Measurements from ENCODE around the gene FAM83B. TPM values are rescaled to one million over a fixed set of nuclear protein-coding genes. Genes with fewer than 3 reads are reported as not detected.

The FAM83B gene
- total and polyA plus RNA-seq, 2 of the 13 experiments (the other 11 are each of a cell fraction or from before 2014, with no cell fraction given) = not detected

- ChIA-PET CTCF (ENCODE audit: low intra/inter-chr PET ratio, low total read pairs) (no interaction called here), POLR2A (no interaction called here)
- DNase-seq (ENCODE audit: low spot score) = no peak
- no peak for ATAC-seq
- no peak overlapping the region for H3K9ac ChIP-seq (ENCODE audit: insufficient read depth, low read depth, low read length)
- H3K36me3 ChIP-seq (replicated peaks in 1 of 2; ENCODE audit: control insufficient read depth in 1 of 2, insufficient read depth in 2 of 2, low read length in 2 of 2) = no peaks in the 10 kb centered on the region
- no peaks in the 10 kb centered on the region for H3K27me3 ChIP-seq (ENCODE audit: control insufficient read depth in 1 of 2, insufficient read depth in 2 of 2, low read length in 2 of 2)
- H3K4me3 ChIP-seq (replicated peaks in 1 of 3; ENCODE audit: insufficient read depth in 1 of 3, low read depth in 2 of 3, low read length in 3 of 3) = no peak overlapping the region
- no peaks in the 10 kb centered on the region for H3K79me2 ChIP-seq (ENCODE audit: insufficient read depth, low read length)
- intact Hi-C loops (cut with micrococcal nuclease; ENCODE audit: unreplicated experiment) = no loop called here
- H3K27ac ChIP-seq (ENCODE audit: extremely low read length, insufficient read depth, low read length) = no peak overlapping the region
- H3K4me1 ChIP-seq (ENCODE audit: insufficient read depth, low read length) = no peaks in the 10 kb centered on the region
- no peak overlapping the region for H2AFZ ChIP-seq (ENCODE audit: low read length)
- H3K4me2 ChIP-seq (ENCODE audit: low read depth, low read length) = no peak overlapping the region
- no peaks in the 10 kb centered on the region for H4K20me1 ChIP-seq (ENCODE audit: insufficient read depth, low read length)
- BruUV-seq (replicated peaks) = no TSS peak
- in situ Hi-C loops (cut with HindIII; ENCODE audit: extremely low pct_ligation_motif_present, low pct_unique_long_range_greater_than_20kb) = no loop called here
- FAIRE-seq = no peak
- TF ChIP-seq POGK (CRISPR knock-in tag; conservative IDR thresholded peaks at IDR 0.05) (no peak), ATF7 (IDR thresholded peaks at IDR 0.05) (peak; percentile 76), ATF7 (CRISPR knock-in tag; IDR thresholded peaks at IDR 0.05) (no peak), SIX1 (CRISPR knock-in tag; IDR thresholded peaks at IDR 0.05; ENCODE audit: borderline replicate concordance) (no peak), GABPB1 (CRISPR knock-in tag; IDR thresholded peaks at IDR 0.05) (no peak)
- 0% methylated on average over 2 of the region's 2 CpGs for WGBS (ENCODE audit: low lambda C conversion rate)
- H3K9me3 ChIP-seq (ENCODE audit: low read length) = no peaks in the 10 kb centered on the region
Measured at GRCh38 chr6:54897462-54898189, 51.1 kb downstream of the FAM83B start.

GRCh38 chr6:54898767-54899166 lies 52.2 kb downstream of the FAM83B start:
- FAIRE-seq (no peak), ATAC-seq (no peak), DNase-seq (ENCODE audit: low spot score) (no peak)
- no peaks in the 10 kb centered on the region for H4K20me1 ChIP-seq (ENCODE audit: insufficient read depth, low read length)
- no peak overlapping the region for H3K4me3 ChIP-seq (replicated peaks in 1 of 3; ENCODE audit: insufficient read depth in 1 of 3, low read depth in 2 of 3, low read length in 3 of 3)
- in situ Hi-C loops (cut with HindIII; ENCODE audit: extremely low pct_ligation_motif_present, low pct_unique_long_range_greater_than_20kb) (no loop called here), intact Hi-C loops (cut with micrococcal nuclease; ENCODE audit: unreplicated experiment) (no loop called here)
- H2AFZ ChIP-seq (ENCODE audit: low read length) = no peak overlapping the region
- H3K4me1 ChIP-seq (ENCODE audit: insufficient read depth, low read length) = no peaks in the 10 kb centered on the region
- CTCF ChIA-PET (ENCODE audit: low intra/inter-chr PET ratio, low total read pairs) = no interaction called here
- POLR2A ChIA-PET = no interaction called here
- no peaks in the 10 kb centered on the region for H3K79me2 ChIP-seq (ENCODE audit: insufficient read depth, low read length)
- H3K27ac ChIP-seq (ENCODE audit: extremely low read length, insufficient read depth, low read length) = no peak overlapping the region
- no TSS peak for BruUV-seq (replicated peaks)
- H3K36me3 ChIP-seq (replicated peaks in 1 of 2; ENCODE audit: control insufficient read depth in 1 of 2, insufficient read depth in 2 of 2, low read length in 2 of 2) = no peaks in the 10 kb centered on the region
- H3K27me3 ChIP-seq (ENCODE audit: control insufficient read depth in 1 of 2, insufficient read depth in 2 of 2, low read length in 2 of 2) = no peaks in the 10 kb centered on the region
- no peaks in the 10 kb centered on the region for H3K9me3 ChIP-seq (ENCODE audit: low read length)
- 5% methylated on average over 3 of the region's 3 CpGs for WGBS (ENCODE audit: low lambda C conversion rate)
- no peak overlapping the region for H3K9ac ChIP-seq (ENCODE audit: insufficient read depth, low read depth, low read length)
- no peak overlapping the region for H3K4me2 ChIP-seq (ENCODE audit: low read depth, low read length)
- no peak for TF ChIP-seq ZBTB10 (CRISPR knock-in tag; IDR thresholded peaks at IDR 0.05; ENCODE audit: borderline replicate concordance)
- no peak for TF ChIP-seq ZNF138 (CRISPR knock-in tag; IDR thresholded peaks at IDR 0.05; ENCODE audit: low read depth)
- TF ChIP-seq SAP130 (CRISPR knock-in tag; IDR thresholded peaks at IDR 0.05; ENCODE audit: low read depth) = no peak
- TF ChIP-seq ZFY (CRISPR knock-in tag; IDR thresholded peaks at IDR 0.05) = no peak
- no peak for TF ChIP-seq ZNF543 (CRISPR knock-in tag; IDR thresholded peaks at IDR 0.05)
- TF ChIP-seq ZNF766 (CRISPR knock-in tag; IDR thresholded peaks at IDR 0.05; ENCODE audit: borderline replicate concordance) = no peak
- TF ChIP-seq FIP1L1 (IDR thresholded peaks at IDR 0.05; ENCODE audit: borderline replicate concordance, insufficient read depth, low read depth, low read length) = no peak
- no peak for TF ChIP-seq ZNF207 (IDR thresholded peaks at IDR 0.05; ENCODE audit: borderline replicate concordance)
- TF ChIP-seq ATM (IDR thresholded peaks at IDR 0.05; ENCODE audit: borderline replicate concordance) = no peak
- no peak for TF ChIP-seq TBL1XR1 (IDR thresholded peaks at IDR 0.05; ENCODE audit: borderline replicate concordance, low read length, partially characterized antibody)
- no peak for TF ChIP-seq SALL2 (CRISPR knock-in tag; IDR thresholded peaks at IDR 0.05)

All from HepG2 (cell line).